BLaER1 treated with 17β-estradiol and CSF1 and Interleukin-3, amounts not matched to agents 10 nM and 100 nM (cell line): ENCODE data around the gene PTPRF.
"Not testable (repeated sequence)": the region's sequence is repeated elsewhere in the genome, so short reads cannot be mapped to it uniquely, and the experiment has no call there.

Source experiments
- H3K27ac ChIP-seq, 11 experiments: shearing (Covaris generic); formaldehyde crosslinking; 2 replicates each; pipeline ENCODE4 v1.8.1; 2022
- H3K27me3 ChIP-seq, 11 experiments: shearing (Covaris generic); formaldehyde crosslinking; 2 replicates each; pipeline ENCODE4 v1.8.1; 2022
- H3K36me3 ChIP-seq, 11 experiments: shearing (Covaris generic); formaldehyde crosslinking; 2 replicates each; pipeline ENCODE4 v1.8.1; 2022
- H3K4me1 ChIP-seq, 10 experiments: shearing (Covaris generic); formaldehyde crosslinking; 2 replicates each; pipeline ENCODE4 v1.8.1; 2022
- H3K4me2 ChIP-seq, 11 experiments: shearing (Covaris generic); formaldehyde crosslinking; 2 replicates each; pipeline ENCODE4 v1.8.1; 2022
- H3K4me3 ChIP-seq, 10 experiments: shearing (Covaris generic); formaldehyde crosslinking; 2 replicates each; pipeline ENCODE4 v1.8.1; 2022
- H3K9ac ChIP-seq, 11 experiments: shearing (Covaris generic); formaldehyde crosslinking; 2 replicates each; pipeline ENCODE4 v1.8.1; 2022
- H3K9me3 ChIP-seq, 11 experiments: shearing (Covaris generic); formaldehyde crosslinking; replicated peaks in 1 of 11; 2 replicates each; pipeline ENCODE4 v1.8.1; 2022
- H4K20me1 ChIP-seq, 11 experiments: shearing (Covaris generic); formaldehyde crosslinking; 2 replicates each; pipeline ENCODE4 v1.8.1; 2022
- Cebpa-rat ChIP-seq, 11 experiments: shearing (Covaris generic); IDR thresholded peaks; 2 replicates each; pipeline ENCODE4 v1.8.1; 2022

PTPRF gene

GRCh38 chr1:43637267-43637666 lies 106.6 kb downstream of the PTPRF start:
- Histone ChIP-seq H3K9me3 (no peaks in the 10 kb centered on the region), H3K36me3 (no peaks in the 10 kb centered on the region), H3K27ac (no peak overlapping the region), H3K4me3 (no peak overlapping the region), H3K9ac (no peak overlapping the region), H3K4me1 (no peaks in the 10 kb centered on the region), H3K27me3 (no peaks in the 10 kb centered on the region), H4K20me1 (no peaks in the 10 kb centered on the region), H3K4me2 (no peak overlapping the region)
- no peak for TF ChIP-seq Cebpa-rat (IDR thresholded peaks at IDR 0.05)

GRCh38 chr1:43638381-43638780 lies 107.7 kb downstream of the PTPRF start:
- H3K4me2 ChIP-seq, H3K27ac ChIP-seq, H4K20me1 ChIP-seq, H3K9me3 ChIP-seq, H3K4me3 ChIP-seq, H3K27me3 ChIP-seq, H3K9ac ChIP-seq, H3K4me1 ChIP-seq, H3K36me3 ChIP-seq: not testable (repeated sequence)

GRCh38 chr1:43639976-43640794 lies 109.5 kb downstream of the PTPRF start:
- H3K4me2 ChIP-seq, result no peak overlapping the region
- H3K36me3 ChIP-seq, result no peaks in the 10 kb centered on the region
- H3K27me3 ChIP-seq, result no peaks in the 10 kb centered on the region
- H3K9me3 ChIP-seq, result no peaks in the 10 kb centered on the region
- H3K4me3 ChIP-seq, result no peak overlapping the region
- H3K4me1 ChIP-seq, result no peaks in the 10 kb centered on the region
- no peak overlapping the region for H3K9ac ChIP-seq
- TF ChIP-seq Cebpa-rat (IDR thresholded peaks at IDR 0.05), result no peak
- no peaks in the 10 kb centered on the region for H4K20me1 ChIP-seq
- no peak overlapping the region for H3K27ac ChIP-seq

GRCh38 chr1:43644558-43644957 lies 113.9 kb downstream of the PTPRF start:
- no peak overlapping the region for H3K4me3 ChIP-seq
- no peaks in the 10 kb centered on the region for H3K36me3 ChIP-seq
- H3K27ac ChIP-seq, result no peak overlapping the region
- H3K4me1 ChIP-seq, result peaks cover 5 to 13% (median 8%) of the 10 kb centered on the region in 10 experiments; a peak in 18 of 20 replicates
- no peaks in the 10 kb centered on the region for H3K9me3 ChIP-seq
- no peak overlapping the region for H3K9ac ChIP-seq
- TF ChIP-seq Cebpa-rat (IDR thresholded peaks at IDR 0.05), result no peak
- H4K20me1 ChIP-seq, result no peaks in the 10 kb centered on the region
- H3K4me2 ChIP-seq, result no peak overlapping the region
- no peaks in the 10 kb centered on the region for H3K27me3 ChIP-seq

GRCh38 chr1:43645461-43645860 lies 114.8 kb downstream of the PTPRF start:
- no peaks in the 10 kb centered on the region for H3K36me3 ChIP-seq
- TF ChIP-seq Cebpa-rat (IDR thresholded peaks at IDR 0.05), result no peak
- H3K27ac ChIP-seq, result no peak overlapping the region
- H3K9ac ChIP-seq, result no peak overlapping the region
- H3K4me1 ChIP-seq, result peaks cover 5 to 13% (median 8%) of the 10 kb centered on the region in 10 experiments; a peak in 18 of 20 replicates
- H3K4me3 ChIP-seq, result no peak overlapping the region
- H3K4me2 ChIP-seq, result no peak overlapping the region
- H3K27me3 ChIP-seq, result no peaks in the 10 kb centered on the region
- H4K20me1 ChIP-seq, result peaks cover 0 to 2% (median 0%) of the 10 kb centered on the region in 11 experiments; a peak in 8 of 22 replicates
- no peaks in the 10 kb centered on the region for H3K9me3 ChIP-seq

- H3K4me1 ChIP-seq, result peaks cover 20 to 27% (median 22%) of the 10 kb centered on the region in 10 experiments
- not testable (repeated sequence) for H3K27ac ChIP-seq, H3K36me3 ChIP-seq, H3K4me3 ChIP-seq, H3K27me3 ChIP-seq, H3K9me3 ChIP-seq, H3K4me2 ChIP-seq, H3K9ac ChIP-seq
- peaks cover 14 to 20% (median 19%) of the 10 kb centered on the region in 11 experiments; a peak in 20 of 22 replicates for H4K20me1 ChIP-seq
Measured at GRCh38 chr1:43647331-43647730, 116.6 kb downstream of the PTPRF start.

GRCh38 chr1:43648221-43648847 lies 117.7 kb downstream of the PTPRF start:
- no peak overlapping the region for H3K4me3 ChIP-seq
- peak overlapping the region in 1 of 11 experiments; percentile 88; a peak in 1 of 22 replicates for H3K27ac ChIP-seq
- H3K9me3 ChIP-seq, result no peaks in the 10 kb centered on the region
- TF ChIP-seq Cebpa-rat (IDR thresholded peaks at IDR 0.05), result 0 out of 22 replicates have a peak, but pooled peaks of 1 of the 11 experiments have one; percentile 14
- H4K20me1 ChIP-seq, result peaks cover 17 to 30% (median 28%) of the 10 kb centered on the region in 11 experiments; a peak in 21 of 22 replicates
- H3K36me3 ChIP-seq, result peaks cover 4 to 18% (median 6%) of the 10 kb centered on the region in 11 experiments; a peak in 20 of 22 replicates
- H3K4me1 ChIP-seq, result peaks cover 28 to 37% (median 32%) of the 10 kb centered on the region in 10 experiments
- peak overlapping the region in 7 of 11 experiments; percentile 84 to 95 (median 88); a peak in 7 of 22 replicates for H3K4me2 ChIP-seq
- H3K9ac ChIP-seq, result no peak overlapping the region
- no peaks in the 10 kb centered on the region for H3K27me3 ChIP-seq

GRCh38 chr1:43648876-43649477 lies 118.3 kb downstream of the PTPRF start:
- peak overlapping the region; percentile 82 to 98 (median 87) for H3K4me3 ChIP-seq
- peak overlapping the region; percentile 81 to 97 (median 88) for H3K4me2 ChIP-seq
- peak overlapping the region; percentile 80 to 95 (median 89) for H3K27ac ChIP-seq
- peak overlapping the region; percentile 83 to 92 (median 89) for H3K9ac ChIP-seq
- no peak for TF ChIP-seq Cebpa-rat (IDR thresholded peaks at IDR 0.05)
- peaks cover 10 to 25% (median 13%) of the 10 kb centered on the region in 11 experiments; a peak in 21 of 22 replicates for H3K36me3 ChIP-seq
- no peaks in the 10 kb centered on the region for H3K9me3 ChIP-seq
- peaks cover 24 to 36% (median 34%) of the 10 kb centered on the region in 11 experiments; a peak in 21 of 22 replicates for H4K20me1 ChIP-seq
- no peaks in the 10 kb centered on the region for H3K27me3 ChIP-seq
- H3K4me1 ChIP-seq, result peaks cover 34 to 43% (median 39%) of the 10 kb centered on the region in 10 experiments
